PC-9 (cell line): Measurements from ENCODE around the gene ADGRE3. TPM values are rescaled to one million over a fixed set of nuclear protein-coding genes. Genes with fewer than 3 reads are reported as not detected.

Source experiments
- total RNA-seq: library from RNA; stranded (reverse); gene quantifications from 2 replicates; pipeline ENCODE4 v1.2.3, GENCODE V29; 2021

Gene ADGRE3
- total RNA-seq, 1 experiment from 2014 or later = not detected

Other genes with a start within 250 kb of the ADGRE3 start
- gene PKN1, start 241.5 kb downstream of the ADGRE3 start, total RNA-seq = 257 and 417 TPM in 2 replicates
- 1.4 TPM in 2 replicates for gene PTGER1, start 199.5 kb downstream of the ADGRE3 start, total RNA-seq
- gene GIPC1, start 178.7 kb downstream of the ADGRE3 start, total RNA-seq = 205 and 259 TPM in 2 replicates
- gene DNAJB1, start 156.4 kb downstream of the ADGRE3 start, total RNA-seq = 159 and 199 TPM in 2 replicates
- 212 and 294 TPM in 2 replicates for gene TECR, start 145.2 kb downstream of the ADGRE3 start, total RNA-seq
- gene NDUFB7, start 102.8 kb downstream of the ADGRE3 start, total RNA-seq = 192 and 248 TPM in 2 replicates
- not detected in 2 replicates for gene CLEC17A, start 91.8 kb downstream of the ADGRE3 start, total RNA-seq
- 10.1 and 10.5 TPM in 2 replicates for gene ZNF333, start 15.2 kb upstream of the ADGRE3 start, total RNA-seq
- gene ADGRE2, start 103.7 kb upstream of the ADGRE3 start, total RNA-seq = 0.25 and 0.26 TPM in 2 replicates
- gene OR7A5, start 160.3 kb upstream of the ADGRE3 start, total RNA-seq = not detected in 2 replicates
- gene OR7C1, start 160.3 kb upstream of the ADGRE3 start, total RNA-seq = not detected in 2 replicates
- gene OR7A10, start 174.1 kb upstream of the ADGRE3 start, total RNA-seq = not detected in 2 replicates
- not detected in 2 replicates for gene OR7A17, start 211.3 kb upstream of the ADGRE3 start, total RNA-seq